HG03045 (cell line): Measurements from ENCODE around the gene BORCS8.

Experiments used
- ATAC-seq: cut with Tn5 transposase; IDR thresholded peaks from one replicate; pipeline ENCODE4 v1.9.1; 2021; ENCODE audit warnings: mild to moderate bottlenecking, moderate library complexity; ENCODE audit not compliant: unreplicated experiment

Gene BORCS8

DNA sequence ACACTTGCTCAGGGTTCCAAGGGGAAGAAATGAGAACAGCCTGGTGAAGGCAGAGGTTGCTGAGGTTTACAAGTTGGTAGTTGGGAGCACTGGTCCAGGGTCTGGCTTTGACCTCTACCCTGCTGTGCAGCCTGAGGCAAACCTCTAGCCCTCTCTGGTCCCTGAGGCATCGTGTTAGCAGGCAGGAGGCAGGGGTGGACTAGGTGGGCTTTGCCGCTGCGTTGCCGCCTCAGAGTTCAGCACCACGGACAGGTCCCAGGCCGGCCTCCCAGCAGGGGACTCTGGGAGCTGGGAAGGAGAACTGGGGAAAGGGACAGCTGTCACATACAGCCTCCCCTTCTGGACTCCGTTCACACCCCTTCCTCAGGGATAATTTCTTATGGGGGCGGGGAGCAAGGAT lies 22.9 kb upstream of the BORCS8 start:
- ATAC-seq = no peak

DNA sequence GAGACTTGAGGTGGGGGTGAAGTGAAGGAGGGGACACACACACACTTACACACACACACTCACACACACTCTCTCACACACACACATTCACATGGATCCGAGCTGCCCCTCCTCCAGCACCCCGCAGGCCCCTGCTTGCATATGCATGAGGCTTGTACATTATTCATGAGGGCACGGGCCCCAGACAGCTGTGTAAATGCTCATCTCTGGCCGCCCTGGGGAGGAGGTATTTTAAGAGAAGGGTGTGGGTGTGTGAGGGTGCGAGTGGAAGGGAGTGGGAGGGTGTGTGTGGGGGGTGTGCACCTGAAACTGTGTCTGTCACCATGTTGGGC lies 22.2 kb upstream of the BORCS8 start:
- no peak for ATAC-seq

DNA sequence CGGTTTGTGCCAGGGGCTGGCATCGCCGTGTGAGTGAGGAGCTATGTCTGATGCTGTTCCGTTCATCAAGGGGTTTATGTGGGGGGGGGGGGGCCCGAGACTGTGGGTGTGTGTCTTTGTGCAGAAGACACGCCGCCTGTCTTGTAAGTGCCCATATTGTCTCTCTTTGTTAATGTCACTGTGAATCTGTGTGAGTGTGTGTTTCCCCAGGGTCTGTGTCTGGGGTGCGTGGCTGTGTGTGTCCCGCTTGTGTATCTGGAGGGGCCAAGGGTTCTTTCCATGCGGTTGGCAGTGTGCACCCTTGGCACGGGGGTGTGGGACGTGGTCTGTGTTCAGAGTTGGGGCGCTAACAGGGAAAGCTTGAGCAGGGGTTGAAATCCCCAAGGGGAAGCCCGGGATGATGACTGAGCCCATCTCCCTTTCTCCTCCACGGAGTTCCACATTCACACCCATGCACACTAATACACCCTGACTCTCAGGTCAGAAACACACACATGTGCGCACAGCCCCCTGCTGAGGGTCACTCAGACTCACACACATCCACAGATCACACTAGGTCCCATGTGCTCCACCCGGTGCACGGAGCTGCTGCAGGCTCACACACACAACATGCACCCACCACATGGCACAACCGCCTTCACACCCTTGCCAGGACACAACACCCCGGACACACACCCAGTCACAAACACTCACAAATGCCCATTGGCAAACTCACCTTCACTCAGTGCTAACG lies 21.6 kb upstream of the BORCS8 start:
- no peak for ATAC-seq

DNA sequence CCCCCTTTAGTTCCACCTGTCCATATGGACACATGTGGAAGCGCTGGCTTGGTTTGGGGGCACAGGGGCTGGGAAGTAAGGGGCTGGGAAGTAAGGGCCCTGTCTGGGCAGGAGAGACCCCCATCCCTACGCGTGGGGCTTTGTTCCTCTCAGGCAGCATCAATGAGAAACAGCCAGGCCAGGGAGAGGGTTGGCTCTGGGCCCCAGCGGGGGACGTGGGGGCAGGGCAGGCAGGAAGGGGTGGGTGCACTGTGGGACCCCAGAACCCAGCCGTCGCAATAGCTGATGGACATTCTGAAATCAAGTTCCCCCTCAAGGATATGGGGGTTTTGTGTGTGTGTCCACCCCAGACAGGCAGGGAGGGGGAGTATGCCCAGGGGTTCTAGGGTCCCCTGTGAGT lies 21.0 kb upstream of the BORCS8 start:
- no peak for ATAC-seq

DNA sequence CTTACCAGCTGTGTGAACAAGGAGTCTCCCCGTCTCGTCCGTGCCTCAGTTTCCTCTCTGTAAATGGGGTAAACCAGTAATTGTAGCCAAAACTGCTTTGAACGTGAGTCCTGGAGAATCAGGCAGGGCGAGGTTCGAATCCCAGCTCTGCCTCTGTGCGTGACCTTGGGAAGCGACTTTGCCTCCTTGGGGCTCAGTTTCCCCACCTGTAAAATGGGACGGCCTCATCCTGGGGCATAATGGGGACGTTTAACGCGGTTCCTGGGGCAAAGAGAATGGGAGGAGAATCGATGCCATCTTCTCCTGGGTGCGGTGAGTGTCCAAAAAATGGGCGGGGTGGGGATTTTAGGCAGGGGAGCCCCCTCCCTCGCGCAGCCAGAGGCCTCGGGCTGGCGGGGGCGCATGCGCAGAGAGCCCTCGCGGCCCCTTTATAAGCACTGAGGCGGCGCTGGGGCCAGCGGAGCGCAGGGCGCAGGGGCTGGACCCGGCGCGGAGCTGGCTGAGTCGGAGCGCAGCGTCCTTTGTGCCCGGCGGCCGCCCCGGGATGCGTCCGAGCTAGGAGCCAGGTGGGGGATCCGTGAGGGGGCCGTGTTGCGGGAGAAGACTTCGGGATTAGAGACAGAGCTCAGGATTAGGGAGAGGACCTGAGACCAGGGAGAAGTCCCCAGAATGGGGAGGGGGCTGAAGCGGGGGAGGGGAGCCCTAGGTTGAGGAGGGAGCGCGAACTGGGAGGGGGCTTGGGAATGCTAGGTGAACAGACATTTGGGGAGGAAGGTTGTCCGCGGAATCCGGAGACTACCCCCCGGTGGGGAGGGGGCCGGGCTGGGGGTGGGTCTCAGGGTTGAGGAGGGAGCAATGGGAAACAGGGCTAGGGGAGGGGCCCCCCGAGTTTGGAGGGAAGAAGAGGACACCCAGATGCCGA lies 19.8 kb upstream of the BORCS8 start, which contains the start of gene NCAN:
Gene NCAN, plus strand, starts transcription at position 460 of the 922 bp plus-strand sequence. CDS start 4,996 bp downstream, outside the sequence.
- ATAC-seq = no peak

DNA sequence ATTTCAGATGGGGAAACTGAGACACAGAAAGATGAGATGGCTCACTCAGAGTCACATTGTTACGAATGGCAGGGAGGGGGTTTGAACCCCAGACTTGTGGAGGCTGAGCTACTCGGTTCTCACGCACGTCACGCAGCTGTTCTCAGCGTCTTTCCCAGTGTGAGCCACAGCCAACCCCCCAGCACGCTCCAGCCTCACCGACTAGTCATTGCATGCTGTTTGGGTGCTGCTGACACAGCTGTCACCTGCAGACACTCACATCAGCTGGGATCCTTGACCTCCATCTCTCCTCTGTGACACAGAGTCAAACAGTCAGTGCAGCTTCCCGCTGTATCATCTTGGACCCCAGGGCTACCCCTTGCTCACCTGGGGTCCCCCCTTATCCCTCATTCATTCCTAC lies 17.4 kb upstream of the BORCS8 start:
- ATAC-seq = no peak

DNA sequence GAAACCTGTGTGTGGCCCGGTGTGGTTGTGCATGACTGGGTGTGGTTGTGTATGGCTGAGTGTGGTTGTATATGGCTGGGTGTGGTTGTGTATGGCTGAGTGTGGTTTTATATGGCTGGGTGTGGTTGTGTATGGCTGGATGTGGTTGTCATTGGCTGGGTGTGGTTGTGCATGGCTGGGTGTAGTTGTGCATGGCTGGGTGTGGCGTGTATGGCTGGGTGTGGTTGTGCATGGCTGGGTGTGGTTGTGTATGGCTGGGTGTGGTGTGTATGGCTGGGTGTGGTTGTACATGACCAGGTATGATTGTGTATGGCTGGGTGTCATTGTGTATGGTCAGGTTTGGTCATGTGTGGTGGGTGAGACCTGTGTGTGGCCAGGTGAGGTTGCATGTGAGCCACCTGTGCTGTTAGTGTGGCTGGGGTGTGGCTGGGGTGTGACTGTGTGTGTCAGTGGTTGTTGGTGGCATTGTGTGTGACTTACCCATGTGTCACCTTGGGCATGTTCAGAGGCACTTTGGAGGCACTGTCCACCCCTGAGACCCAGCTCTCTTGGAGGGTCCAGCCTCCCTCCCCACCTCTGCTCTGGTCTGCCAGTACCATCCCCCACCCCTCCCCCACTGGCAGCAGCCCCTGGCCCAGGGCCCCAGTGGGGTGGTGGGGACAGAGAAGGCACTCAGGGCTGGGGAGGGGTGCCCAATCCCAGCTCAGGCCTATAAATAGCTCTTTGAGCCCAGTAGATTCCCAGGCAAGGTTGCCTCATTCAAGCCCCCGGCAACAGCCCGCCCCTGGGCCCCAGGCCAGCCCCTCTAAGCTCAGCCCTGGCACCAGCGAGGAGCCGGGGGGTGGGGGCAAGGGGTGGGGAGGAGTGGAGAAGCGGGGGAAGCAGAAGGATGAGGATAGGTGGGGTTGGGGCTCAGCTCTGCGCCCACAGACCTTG lies 16.0 kb upstream of the BORCS8 start:
- ATAC-seq = no peak

DNA sequence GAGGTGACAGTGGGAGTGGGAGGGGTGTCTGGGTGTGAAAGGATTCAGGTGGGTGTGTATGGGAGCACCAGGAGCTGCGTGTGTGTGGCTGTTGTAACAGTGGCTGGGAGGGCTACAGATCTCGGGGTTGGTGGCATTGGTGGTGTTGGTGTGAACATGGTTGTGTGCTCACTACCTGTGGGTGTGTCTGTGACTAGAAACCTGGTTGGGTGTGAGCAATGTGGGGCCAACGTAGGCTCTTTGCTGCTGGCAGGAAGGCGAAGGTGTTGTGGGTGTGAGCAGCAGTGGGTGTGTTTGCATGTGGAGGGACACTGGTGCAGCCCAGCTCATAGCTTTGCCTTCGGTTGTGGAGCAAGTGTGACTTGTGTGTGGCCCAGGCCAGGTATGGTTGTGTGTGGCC lies 15.0 kb upstream of the BORCS8 start:
- ATAC-seq = no peak

DNA sequence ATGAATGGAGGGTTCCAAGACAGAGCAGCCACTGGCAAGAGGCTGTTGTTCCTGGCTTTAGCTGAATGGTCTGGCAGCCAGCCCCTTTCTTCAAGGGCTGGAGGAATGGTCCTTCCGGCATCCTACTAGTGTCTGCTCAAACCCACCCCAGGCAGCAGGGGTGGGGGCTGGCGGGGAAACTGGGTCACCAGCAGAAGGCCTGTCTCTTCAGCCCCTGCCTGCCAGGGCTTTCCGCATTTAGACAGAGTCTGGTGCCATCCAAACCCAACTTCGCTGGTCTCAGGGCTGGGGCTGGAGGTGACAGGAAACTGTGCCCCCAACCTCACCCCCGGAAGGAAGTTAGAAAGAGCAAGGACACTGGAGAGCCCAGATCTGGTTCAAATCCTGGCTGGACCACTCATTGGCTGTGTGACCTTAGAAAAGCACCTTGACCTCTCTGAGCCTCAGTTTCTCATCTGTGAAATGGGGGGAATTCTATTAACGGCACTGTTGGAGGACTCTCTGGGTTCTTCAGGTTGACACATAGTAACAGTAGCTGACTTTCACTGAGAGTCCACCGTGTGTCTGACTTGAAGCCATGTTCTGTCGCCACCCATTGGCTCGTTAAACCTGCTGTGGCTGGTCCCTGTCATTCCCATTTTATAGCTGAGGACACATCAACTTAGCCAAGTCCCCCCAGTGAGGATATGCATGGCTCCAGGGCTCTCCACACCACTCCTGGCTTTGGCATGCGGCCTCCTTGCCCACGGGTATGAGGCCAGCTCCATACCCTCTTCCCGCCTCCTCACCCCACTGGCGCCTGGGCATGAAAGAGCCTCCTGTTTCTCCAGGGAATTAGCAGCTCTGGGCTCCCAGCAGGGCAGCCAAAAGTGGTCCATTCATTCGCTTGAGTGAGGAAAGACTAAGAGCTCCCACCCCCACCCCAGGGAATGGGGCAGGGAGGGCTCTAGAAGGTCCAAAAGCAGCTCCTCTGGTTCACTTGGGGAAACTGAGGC lies 13.8 kb upstream of the BORCS8 start:
- no peak for ATAC-seq

DNA sequence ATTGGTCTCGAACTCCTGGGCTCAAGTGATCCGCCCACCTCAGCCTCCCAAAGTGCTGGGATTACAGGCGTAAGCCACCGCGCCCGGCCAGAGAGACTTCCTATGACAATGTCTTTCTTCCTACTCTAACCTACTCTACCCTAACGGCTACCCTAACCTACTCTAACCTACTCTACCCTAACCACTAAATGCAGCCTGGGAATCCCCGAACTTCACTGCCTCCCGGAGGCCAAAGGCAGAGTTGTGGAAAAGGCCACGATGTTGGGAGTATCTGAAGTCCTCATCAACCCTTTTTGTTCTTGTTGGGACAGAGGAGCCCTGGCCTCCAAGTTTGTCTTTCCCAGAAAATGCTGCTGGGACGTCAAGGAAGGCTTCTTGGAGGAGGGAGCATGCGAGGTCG lies 12.2 kb upstream of the BORCS8 start:
- no peak for ATAC-seq

DNA sequence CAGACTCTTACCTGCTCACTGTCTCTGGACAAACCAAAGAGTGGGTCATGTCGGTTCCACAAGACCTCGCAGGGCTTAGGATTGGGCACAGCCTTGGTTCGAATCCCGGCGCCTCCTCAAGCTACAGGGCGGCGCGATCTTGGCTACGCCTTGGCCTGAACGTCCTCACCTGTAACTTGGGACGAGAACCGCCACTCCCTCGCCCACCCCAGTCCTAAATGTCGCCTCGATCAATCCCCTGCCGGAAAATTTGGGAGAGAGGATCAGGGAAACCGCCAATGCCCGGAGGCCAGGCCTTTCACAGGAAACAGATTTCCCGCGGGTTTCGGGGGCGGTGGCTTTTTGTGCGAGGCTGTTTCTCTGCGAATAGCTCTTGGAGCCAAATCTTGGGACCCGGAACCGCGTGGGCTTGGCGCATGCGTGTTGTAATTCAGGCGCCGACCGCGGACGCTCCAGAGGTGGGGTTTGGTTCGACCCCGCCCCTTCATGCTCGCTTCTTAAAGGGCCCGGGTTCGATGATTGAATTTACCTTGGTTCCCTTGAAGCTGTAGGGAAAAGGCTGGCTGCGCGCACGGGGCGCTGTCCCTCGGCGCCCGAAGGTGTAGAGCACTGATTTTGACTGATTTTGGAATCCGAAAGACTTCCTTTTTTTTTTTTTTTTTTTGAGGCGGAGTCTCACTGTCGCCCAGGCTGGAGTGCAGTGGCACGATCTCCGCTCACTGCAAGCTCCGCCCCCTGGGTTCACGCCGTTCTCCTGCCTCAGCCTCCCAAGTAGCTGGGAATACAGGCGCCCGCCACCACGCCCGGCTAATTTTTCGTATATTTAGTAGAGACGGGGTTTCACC lies 11.3 kb upstream of the BORCS8 start, which contains the start of gene NR2C2AP:
Gene NR2C2AP, minus strand, starts transcription at position 403 of the 845 bp plus-strand sequence. Its CDS starts 354 bp downstream, at position 49.
- peak; percentile 59 for ATAC-seq

DNA sequence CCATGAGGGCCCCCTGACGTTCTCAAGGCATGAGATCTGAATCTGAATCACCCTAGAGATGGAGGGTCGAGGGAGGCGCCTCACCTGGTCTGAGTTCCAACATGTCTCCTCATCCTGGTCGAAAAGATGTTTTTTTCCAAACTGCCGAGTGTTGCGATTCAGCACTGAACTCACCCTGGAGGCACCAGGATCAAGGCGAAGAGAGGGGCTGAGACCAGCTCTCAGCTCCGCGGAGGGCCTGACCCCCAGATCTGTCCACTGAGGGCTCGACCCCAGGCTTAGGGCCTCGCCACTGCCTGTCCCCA lies 10.7 kb upstream of the BORCS8 start:
- ATAC-seq = no peak

DNA sequence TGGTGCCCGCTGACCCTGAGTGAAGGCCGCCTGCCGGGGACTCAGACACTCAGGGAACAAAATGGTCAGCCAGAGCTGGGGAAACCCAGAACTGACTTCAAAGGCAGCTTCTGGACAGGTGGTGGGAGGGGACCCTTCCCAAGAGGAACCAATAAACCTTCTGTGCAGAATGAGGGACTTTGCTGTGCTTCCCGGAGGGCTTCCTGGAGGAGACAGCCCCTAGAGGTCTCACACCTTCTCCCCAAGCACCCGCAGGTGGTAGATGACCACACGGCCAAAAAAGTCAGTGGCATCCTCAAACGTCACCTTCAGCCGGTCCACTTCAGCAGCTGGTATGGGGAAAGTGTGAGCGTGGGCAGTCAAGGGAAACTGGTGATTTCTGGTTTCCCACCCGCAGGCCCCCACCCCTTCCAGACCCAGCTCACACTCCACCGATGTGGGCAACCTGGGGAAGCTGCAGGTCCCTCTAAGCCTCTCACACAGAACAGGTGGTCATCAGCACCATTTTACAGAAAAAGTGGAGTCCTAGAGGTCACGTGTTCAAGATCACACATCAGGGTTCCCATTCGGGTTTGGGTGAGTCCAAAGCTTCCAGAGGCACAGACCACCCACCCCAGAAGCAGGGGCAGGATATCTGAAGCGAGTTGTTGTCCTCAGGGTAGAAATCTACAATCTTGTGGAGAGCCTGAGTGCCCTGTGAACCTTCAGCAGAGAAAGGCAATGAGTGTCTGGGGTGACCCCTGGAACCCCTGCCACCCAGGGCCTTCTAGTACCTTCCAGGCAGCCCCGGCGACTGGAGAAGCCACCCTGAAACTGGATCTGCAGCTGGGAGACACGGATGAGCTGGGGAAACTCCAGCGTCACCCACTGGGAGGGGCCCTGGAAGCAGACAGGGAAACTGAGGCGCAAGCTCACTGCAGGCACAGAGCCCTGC lies 10.0 kb upstream of the BORCS8 start:
- ATAC-seq = no peak

DNA sequence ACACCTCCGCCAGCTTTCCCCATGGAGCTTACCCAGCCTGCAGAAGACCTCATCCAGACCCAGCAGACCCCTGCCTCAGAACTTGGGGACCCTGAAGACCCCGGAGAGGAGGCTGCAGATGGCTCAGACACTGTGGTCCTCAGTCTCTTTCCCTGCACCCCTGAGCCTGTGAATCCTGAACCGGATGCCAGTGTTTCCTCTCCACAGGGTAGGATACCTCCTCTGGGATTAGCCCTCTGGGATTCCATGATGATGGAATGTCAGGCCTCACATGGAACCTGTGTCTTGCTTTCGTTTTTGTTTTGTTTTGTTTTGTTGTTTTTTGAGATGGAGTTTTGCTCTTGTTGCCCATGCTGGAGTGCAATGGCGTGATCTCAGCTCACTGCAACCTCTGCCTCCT lies 2.0 kb upstream of the BORCS8 start:
- ATAC-seq = no peak

DNA sequence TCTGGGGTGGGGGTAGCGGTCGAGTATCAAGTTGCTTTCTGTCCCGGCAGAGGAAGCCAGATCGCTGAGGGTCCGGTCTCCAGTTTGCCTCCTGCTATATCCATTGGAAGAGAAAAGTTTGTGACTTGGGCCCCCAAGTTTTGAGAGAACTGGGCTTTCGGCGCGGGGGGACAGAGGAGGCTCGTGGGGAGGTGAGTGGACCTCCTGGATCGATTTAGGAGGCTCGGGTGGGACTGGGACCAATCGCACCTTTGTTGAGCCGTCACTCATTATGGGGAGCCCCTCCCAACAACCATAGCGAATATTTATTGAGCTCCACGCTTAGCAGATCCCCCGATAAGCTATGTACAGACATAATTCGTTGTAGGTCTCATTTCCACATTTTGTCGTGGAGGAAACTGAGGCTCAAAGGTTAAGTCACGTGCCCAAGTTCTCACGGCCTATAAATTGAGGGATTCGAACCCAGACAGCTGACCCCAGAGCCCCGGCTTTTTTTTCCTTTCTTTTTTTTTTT lies 1.0 kb upstream of the BORCS8 start:
- ATAC-seq = no peak

DNA sequence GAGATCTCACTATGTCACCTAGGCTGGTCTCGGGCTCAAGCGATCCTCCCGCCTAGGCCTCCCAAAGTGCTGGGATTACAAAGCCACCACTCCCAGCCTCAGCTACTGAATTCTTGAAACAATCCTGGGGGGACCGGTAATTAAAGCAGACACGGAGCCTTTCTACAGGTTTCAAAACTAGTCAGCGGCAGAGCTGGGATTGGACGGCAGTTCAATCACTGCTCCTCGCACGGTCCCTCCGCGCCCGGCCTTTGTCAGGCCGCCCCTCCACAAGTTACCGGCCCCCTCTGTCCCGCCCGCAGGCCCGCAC lies 229 bp downstream of the BORCS8 start:
- no peak for ATAC-seq

DNA sequence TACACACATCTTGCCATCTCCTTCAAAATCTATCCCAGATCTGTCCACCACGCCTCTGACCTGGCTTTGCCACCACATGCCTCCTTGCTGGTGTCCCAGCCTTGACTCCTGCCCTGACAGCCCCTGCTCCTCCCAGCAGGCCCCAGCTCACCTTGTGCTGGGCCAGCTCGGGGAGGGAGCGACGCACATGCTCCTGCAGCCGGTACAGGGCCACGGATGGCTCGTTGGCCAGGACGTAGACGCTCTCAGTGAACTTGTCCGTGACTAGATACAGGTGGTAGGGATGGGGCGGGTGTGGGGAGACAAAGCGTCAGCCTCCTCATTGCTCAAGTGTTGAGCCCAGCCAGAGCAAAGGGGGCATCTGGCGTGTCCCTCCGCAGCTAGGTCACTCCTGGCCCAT lies 5.2 kb downstream of the BORCS8 start:
- ATAC-seq = no peak
